Retinal pigment epithelial cell (primary cell): ENCODE data around the gene BCHE.

Source experiments
- DNase-seq: peaks from one replicate; pipeline ENCODE4 v3.0.0-alpha.2; 2010; ENCODE audit warnings: low read depth
- H3K4me3 ChIP-seq: 2 replicates; pipeline ENCODE4 v1.5.1; 2011; ENCODE audit warnings: mild to moderate bottlenecking, low read length, control low read depth, moderate library complexity
- TF ChIP-seq, protein P1 (sequence below): conservative IDR thresholded peaks from 2 replicates; pipeline ENCODE4 v1.5.1; 2011; ENCODE audit warnings: low read depth, low read length, control low read depth, inconsistent platforms

BCHE gene

GRCh38 chr3:165784337-165784736, 52.9 kb downstream of the BCHE start:
- TF ChIP-seq, protein P1, sequence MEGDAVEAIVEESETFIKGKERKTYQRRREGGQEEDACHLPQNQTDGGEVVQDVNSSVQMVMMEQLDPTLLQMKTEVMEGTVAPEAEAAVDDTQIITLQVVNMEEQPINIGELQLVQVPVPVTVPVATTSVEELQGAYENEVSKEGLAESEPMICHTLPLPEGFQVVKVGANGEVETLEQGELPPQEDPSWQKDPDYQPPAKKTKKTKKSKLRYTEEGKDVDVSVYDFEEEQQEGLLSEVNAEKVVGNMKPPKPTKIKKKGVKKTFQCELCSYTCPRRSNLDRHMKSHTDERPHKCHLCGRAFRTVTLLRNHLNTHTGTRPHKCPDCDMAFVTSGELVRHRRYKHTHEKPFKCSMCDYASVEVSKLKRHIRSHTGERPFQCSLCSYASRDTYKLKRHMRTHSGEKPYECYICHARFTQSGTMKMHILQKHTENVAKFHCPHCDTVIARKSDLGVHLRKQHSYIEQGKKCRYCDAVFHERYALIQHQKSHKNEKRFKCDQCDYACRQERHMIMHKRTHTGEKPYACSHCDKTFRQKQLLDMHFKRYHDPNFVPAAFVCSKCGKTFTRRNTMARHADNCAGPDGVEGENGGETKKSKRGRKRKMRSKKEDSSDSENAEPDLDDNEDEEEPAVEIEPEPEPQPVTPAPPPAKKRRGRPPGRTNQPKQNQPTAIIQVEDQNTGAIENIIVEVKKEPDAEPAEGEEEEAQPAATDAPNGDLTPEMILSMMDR: no peak
- no peak for DNase-seq
- no peak overlapping the region for H3K4me3 ChIP-seq

DNA sequence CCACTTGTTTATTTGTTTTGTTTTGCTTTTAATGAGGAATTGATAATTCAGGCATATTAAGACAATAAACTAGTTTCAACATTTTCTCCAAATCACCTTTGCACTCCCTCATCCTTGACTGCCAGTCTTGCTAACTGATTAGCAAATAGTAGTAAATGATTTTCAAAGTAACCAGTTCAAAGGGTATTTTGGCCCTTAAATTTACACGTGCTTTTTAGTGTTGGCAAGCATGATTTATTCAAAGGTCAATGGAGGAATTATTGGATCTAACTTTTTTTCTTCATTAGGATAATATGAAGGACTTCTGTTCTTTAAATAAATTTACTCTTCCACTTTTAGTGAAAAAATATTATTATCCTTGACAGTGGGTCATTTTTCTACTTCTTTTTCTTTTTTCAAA, 53.8 kb downstream of the BCHE start:
- TF ChIP-seq, protein P1: no peak
- H3K4me3 ChIP-seq: no peak overlapping the region
- DNase-seq: no peak

- TF ChIP-seq, protein P1: no peak
- no peak overlapping the region for H3K4me3 ChIP-seq
- DNase-seq: peak; percentile 63
Observed at GRCh38 chr3:165778891-165779290, 58.3 kb downstream of the BCHE start.

DNA sequence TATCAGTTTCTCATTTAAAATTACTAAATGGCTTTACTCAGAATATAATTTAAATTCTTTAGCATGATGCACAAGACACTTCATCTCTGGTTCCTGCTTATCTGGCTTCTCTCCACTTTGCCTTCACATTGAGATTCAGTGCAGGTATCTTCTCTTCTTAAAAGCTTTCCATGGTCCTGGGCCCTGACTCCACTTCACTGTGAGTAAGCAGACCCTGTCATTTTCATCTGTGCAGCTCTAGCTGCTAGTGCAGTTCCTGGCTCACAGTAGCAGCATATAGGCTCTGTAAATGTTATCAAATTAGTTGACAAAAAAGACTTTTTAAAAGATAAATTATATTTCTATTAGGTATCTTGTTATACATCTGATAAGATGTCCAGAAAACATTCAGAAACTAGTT, 58.8 kb downstream of the BCHE start:
- H3K4me3 ChIP-seq: no peak overlapping the region
- TF ChIP-seq, protein P1: no peak
- no peak for DNase-seq

GRCh38 chr3:165775824-165776223, 61.4 kb downstream of the BCHE start:
- DNase-seq: no peak
- TF ChIP-seq, protein P1: no peak
- H3K4me3 ChIP-seq: no peak overlapping the region

DNA sequence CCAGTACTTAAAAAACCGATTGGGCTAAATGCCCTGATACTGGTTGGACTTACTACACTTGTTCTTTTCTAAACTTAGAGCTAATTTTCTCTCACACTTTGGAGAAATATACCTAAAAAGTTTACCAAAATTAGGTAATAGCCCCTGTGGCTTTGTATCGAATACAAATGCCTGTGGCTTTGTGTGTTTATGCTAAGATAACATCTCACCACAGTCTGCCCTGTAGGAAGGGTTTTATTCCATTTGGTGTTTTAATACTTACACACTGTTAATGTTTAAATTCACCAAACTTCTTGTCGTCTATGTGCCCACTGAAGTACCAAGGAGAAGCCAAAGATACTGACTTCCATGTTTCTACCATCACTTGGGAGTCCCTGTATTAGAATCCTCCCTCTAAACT, 66.4 kb downstream of the BCHE start:
- TF ChIP-seq, protein P1: no peak
- peak; percentile 75 for DNase-seq
- no peak overlapping the region for H3K4me3 ChIP-seq

GRCh38 chr3:165768680-165769079, 68.5 kb downstream of the BCHE start:
- no peak for DNase-seq
- TF ChIP-seq, protein P1: no peak
- H3K4me3 ChIP-seq: no peak overlapping the region
